Inflammatory macrophage (primary cell): ENCODE results near the gene SV2C.

Source experiments
- DNase-seq, 2 donors: peaks; one replicate each; pipeline ENCODE4 v3.0.0-alpha.2; 2020 to 2022

Gene SV2C

DNA sequence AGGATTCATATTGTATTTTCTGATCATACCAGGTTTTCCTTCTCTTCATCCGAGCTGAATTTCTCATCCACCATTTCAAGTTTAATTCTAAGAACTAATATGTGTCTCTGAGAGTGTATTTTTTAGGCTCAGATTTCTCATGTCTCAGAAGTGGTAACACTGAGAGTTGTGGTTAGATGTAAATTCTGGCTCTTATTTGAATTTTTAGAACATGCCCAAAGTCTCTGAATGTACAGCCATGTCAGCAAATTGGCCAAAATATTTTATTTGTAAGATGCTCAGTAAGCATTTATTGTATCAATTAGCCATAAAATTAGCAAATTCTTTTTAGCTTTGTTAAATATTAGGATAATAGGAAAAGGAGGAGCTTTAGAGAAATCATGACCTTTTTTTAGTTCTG is 16.6 kb downstream of the SV2C start:
- no peak for DNase-seq

GRCh38 chr5:76104027-76104426 is 20.8 kb downstream of the SV2C start:
- peak; percentile 31 to 54 for DNase-seq

DNA sequence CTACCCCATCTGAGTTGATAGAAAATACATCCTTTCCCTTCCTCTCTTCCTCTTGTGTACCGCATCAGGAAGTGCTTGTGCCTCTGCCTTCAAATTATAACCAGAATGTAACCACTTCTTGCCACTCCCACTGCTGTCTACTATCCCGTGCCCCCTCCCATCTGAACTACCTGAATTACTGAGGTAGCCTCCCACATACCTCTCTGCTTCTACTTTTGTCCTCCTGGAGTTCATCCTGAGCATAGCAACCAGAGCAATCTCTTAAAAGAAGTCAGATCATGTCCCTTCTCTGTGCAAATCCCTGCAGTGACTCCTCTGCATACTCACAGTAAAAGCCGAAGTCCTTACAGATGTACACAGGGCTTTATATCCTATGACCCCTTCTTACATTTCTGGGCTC is 23.0 kb downstream of the SV2C start:
- DNase-seq: no peak

DNA sequence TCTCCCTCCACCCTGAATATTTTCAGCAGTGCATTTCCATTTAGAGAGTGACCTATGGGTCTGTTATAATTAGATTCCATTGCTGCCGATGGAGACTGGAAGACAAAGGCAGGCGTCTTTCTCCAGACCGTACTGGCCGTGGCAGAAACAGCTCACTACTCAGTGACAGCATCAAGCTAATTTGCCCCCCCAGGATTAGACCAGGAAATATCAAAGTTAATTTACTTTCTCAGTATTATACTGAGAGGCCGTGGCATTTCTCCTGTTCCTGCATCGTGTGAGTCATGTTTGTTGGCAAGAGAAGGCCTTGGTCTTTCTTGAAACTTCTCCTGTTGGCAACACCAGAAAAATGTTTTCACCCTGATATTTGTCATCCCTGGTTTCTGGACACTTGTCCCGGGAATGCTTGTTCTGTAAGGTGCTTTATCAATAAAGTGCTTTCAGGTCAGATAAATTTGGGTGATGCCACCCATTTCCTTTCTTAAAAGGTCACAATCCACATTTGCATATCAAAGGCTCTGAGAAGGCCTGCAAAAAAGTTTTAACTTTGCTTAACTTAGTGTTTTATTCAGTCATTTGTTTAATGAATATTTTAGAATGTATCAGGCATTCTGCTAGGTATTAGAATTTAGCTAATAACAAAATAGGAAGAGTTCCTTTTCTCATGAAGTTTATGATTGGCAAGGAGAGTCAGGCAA is 28.4 kb downstream of the SV2C start:
- no peak for DNase-seq

GRCh38 chr5:76113103-76113502 is 29.9 kb downstream of the SV2C start:
- no peak for DNase-seq

DNA sequence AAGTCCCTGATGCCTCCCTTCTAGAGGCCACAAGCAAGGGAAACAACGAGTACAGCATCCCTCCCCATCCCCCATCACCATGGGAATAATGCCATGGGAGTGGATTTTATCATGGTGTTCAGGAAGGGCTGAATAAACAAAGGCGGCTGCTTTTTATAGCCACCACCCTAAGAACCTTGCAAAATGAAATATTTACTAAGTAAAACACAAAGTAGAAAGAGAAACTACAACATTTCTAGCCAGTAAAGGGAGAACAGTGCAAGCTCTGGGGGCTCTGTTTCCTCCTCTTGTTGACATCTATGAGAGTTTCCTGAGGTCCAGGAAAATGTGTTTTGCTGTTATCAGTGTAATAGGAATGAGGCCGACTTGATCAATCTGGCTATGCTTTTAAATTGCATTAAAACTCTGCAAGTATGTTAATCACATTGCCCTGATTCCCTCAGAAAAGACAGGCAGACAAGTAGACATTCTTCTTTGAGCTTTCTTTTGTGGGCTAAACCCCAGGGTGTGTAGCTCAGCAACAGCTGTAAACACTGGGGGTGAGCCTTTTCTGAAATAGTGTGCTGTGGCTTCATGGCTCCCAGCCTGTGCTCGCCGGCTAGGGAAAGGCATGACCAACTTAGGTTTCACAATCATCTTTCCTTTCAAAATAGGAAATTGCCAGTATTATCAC is 31.1 kb downstream of the SV2C start:
- DNase-seq: peak in 1 of 2 donors; percentile 66

GRCh38 chr5:76125346-76125745 is 42.2 kb downstream of the SV2C start:
- peak; percentile 53 to 74 for DNase-seq

DNA sequence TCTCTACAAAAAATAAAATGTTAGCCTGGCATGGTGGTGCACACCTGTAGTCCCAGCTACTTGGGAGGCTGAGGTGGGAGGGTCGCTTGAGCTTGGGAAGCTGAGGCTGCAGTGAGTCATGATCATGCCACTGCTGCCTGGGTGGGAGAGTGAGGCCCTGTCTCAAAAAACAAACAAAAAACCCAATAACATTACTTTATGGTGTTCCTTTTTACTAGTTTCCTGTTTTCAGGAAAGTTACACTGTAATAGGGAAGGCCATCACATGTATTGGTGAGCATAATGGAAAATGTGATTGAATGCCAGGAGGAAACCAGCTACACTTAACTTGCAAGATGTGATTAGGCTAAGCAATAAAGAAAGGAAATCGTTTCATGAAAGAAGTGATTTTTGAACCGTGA is 42.7 kb downstream of the SV2C start:
- DNase-seq: peak; percentile 11 to 19

- no peak for DNase-seq
Measured at GRCh38 chr5:76134003-76134402, 50.8 kb downstream of the SV2C start.

DNA sequence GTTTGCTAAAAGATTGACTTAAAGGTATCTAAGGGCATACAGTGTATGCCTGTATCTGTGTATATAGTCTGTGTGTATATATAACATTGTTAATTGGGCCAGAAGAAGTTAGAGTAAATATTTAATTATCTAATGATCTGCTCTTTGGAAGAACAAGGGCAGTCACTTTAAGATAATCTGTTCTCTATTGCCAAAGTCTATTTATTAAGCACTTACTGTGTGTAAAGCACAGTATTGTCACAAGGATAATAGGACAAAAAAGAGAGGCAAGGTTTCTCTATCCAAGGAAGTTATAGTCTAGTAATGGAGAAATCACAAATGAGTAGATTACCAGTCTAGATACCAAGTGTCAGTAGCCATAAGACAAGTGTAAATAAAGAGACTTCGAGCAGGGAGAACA is 51.5 kb downstream of the SV2C start:
- DNase-seq: no peak

DNA sequence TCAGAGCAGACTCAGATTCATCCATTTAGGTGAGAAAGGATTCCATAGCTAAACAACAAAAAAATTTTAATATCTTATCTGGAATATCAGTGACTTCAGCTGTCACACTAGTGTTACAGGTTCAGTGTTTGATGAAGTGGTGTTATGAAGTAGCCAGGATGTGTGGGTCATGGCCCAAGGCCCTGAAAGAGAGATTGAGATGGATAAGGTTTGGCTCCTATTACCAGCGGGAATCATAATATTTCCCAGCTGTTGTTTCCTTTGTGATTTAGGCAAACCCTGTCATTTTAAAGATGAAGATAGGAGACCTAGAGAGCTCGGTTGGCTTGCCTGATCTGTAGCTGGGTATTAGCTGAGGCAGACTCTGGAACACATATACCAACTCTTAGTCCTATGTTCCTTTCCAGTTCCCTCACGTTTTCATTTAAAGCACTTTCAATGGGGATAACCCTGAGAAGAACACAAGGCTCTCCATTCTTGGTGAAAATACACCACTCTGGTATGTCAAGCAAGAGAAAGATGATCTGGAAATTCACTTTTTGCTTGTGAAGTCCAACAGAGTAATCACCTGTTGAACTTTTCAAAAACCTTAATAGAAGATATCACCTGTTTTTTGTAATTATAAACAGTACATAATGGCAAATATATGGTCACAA is 54.8 kb downstream of the SV2C start:
- DNase-seq: no peak

DNA sequence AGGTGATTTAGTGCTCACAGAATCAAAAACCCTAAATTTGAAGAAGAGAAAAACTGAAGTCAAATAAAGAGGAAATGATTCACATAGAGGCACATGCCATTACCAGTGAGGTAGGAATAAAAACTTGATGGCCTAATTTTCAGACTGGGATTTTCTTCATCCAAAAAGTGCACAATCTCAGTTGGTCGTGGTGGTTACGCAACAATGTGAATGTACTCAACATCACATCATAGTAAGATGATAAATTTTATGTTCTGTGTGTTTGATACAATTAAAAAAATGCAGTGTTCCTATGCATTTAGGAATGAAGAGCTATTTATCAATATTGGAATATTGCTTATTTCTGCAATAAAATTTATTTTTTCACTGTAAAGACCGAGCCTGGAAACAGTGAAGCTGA is 60.7 kb downstream of the SV2C start:
- no peak for DNase-seq

GRCh38 chr5:76144513-76145274 is 61.5 kb downstream of the SV2C start:
- DNase-seq: no peak

DNA sequence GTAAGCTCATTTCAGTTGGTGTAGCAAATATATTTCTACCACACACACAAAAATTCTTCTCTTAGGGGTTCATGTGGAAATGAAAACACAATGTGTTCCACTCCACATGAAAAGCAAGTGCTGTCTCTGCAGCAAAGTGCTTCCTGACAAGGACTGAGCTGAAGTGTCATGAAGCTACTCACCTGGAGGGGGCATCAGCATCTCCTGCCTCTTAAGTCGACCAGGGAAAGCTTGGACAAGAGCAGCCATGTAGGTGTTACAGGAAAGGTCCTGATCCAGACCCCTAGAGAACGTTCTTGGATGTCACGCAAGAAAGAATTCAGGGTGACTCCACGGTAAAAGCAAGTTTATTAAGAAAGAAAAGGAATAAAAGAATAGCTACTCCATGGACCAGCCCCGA is 62.8 kb downstream of the SV2C start:
- peak in 1 of 2 donors; percentile 4 for DNase-seq

- no peak for DNase-seq
Measured at GRCh38 chr5:76149636-76150035, 66.5 kb downstream of the SV2C start.

- no peak for DNase-seq
Measured at GRCh38 chr5:76152161-76152560, 69.0 kb downstream of the SV2C start.

DNA sequence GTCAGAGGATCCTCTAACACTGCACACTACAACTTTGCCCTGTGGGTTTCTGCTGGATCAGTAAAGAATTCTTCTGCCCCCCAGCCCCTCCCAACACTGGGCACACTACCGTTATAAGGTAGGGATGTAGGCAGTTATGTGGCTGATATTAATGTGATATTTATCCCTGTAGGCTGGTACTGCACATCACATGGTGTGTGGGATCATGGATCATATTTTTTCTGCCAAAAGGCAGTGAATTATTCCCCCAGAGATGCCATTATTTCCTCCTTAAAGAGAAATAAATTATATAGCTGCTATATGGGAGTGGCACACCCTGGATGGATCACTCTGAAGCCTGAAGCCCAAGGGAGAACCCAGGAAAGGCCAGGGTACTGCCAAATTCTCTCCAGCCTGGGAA is 69.5 kb downstream of the SV2C start:
- DNase-seq: no peak

DNA sequence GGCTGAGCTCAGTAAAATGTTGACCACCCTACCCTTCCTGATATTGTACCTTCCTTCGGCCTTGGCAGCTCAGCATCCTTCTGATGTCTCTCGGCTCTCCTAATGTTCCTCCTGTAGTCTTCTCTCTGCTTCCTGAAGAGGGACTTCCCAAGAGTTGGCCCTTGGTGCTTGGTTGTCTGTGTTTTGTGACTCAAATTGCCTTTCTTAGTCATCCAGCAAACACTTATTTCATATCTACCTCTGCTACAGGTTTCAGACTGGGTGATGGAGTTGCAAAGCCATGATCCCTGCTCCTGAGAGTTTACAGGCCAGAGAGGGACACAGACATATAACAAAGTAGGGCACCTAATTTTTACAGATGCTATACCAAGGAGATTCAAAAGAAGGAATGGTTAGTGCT is 70.1 kb downstream of the SV2C start:
- no peak for DNase-seq

- DNase-seq: no peak
Measured at GRCh38 chr5:76154009-76154690, 71.0 kb downstream of the SV2C start.

GRCh38 chr5:76155536-76155935 is 72.4 kb downstream of the SV2C start:
- no peak for DNase-seq

GRCh38 chr5:76162335-76162734 is 79.2 kb downstream of the SV2C start:
- no peak for DNase-seq

GRCh38 chr5:76163111-76163628 is 80.0 kb downstream of the SV2C start:
- DNase-seq: no peak
